Measurements from ENCODE around the gene C19orf85. TPM values are rescaled to one million over a fixed set of nuclear protein-coding genes. Genes with fewer than 3 reads are reported as not detected.
A peak's percentile ranks its signal among the peaks of the same experiment; 100 is the strongest.

The C19orf85 gene
- total and polyA plus RNA-seq, 4 donors = not detected

GRCh38 chr19:55454787-55455243 lies 9.7 kb downstream of the C19orf85 start:
- Histone ChIP-seq H3K9ac (ENCODE audit: low read depth in 1 of 2, low read length in 2 of 2) (no peak overlapping the region), H3K4me3 (ENCODE audit: low read depth in 1 of 3, low read length in 3 of 3) (no peak overlapping the region), H3K27ac (ENCODE audit: low read depth in 1 of 2, low read length in 2 of 2) (no peak overlapping the region), H3K27me3 (ENCODE audit: control insufficient read depth in 4 of 4, insufficient read depth in 4 of 4, low read length in 3 of 4) (no peaks in the 10 kb centered on the region), H3K36me3 (ENCODE audit: control insufficient read depth in 4 of 4, insufficient read depth in 3 of 4, low read depth in 1 of 4, low read length in 3 of 4) (peaks cover 0 to 13% (median 4%) of the 10 kb centered on the region in 4 donors), H3K9me3 (ENCODE audit: control insufficient read depth in 4 of 4, low read length in 3 of 4) (no peaks in the 10 kb centered on the region), H3K4me1 (ENCODE audit: control insufficient read depth in 4 of 4, insufficient read depth in 4 of 4, low read length in 3 of 4) (peaks cover 6 to 8% (median 7%) of the 10 kb centered on the region in 4 donors)
- TF ChIP-seq RXRA (IDR thresholded peaks at IDR 0.05) (no peak), RAD21 (IDR thresholded peaks at IDR 0.05) (no peak), EGR1 (IDR thresholded peaks at IDR 0.05; ENCODE audit: low read depth in 2 of 2) (no peak)
- TF ChIP-seq, protein P1, sequence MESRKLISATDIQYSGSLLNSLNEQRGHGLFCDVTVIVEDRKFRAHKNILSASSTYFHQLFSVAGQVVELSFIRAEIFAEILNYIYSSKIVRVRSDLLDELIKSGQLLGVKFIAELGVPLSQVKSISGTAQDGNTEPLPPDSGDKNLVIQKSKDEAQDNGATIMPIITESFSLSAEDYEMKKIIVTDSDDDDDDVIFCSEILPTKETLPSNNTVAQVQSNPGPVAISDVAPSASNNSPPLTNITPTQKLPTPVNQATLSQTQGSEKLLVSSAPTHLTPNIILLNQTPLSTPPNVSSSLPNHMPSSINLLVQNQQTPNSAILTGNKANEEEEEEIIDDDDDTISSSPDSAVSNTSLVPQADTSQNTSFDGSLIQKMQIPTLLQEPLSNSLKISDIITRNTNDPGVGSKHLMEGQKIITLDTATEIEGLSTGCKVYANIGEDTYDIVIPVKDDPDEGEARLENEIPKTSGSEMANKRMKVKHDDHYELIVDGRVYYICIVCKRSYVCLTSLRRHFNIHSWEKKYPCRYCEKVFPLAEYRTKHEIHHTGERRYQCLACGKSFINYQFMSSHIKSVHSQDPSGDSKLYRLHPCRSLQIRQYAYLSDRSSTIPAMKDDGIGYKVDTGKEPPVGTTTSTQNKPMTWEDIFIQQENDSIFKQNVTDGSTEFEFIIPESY (IDR thresholded peaks at IDR 0.05) = no peak
- TF ChIP-seq, protein P2, sequence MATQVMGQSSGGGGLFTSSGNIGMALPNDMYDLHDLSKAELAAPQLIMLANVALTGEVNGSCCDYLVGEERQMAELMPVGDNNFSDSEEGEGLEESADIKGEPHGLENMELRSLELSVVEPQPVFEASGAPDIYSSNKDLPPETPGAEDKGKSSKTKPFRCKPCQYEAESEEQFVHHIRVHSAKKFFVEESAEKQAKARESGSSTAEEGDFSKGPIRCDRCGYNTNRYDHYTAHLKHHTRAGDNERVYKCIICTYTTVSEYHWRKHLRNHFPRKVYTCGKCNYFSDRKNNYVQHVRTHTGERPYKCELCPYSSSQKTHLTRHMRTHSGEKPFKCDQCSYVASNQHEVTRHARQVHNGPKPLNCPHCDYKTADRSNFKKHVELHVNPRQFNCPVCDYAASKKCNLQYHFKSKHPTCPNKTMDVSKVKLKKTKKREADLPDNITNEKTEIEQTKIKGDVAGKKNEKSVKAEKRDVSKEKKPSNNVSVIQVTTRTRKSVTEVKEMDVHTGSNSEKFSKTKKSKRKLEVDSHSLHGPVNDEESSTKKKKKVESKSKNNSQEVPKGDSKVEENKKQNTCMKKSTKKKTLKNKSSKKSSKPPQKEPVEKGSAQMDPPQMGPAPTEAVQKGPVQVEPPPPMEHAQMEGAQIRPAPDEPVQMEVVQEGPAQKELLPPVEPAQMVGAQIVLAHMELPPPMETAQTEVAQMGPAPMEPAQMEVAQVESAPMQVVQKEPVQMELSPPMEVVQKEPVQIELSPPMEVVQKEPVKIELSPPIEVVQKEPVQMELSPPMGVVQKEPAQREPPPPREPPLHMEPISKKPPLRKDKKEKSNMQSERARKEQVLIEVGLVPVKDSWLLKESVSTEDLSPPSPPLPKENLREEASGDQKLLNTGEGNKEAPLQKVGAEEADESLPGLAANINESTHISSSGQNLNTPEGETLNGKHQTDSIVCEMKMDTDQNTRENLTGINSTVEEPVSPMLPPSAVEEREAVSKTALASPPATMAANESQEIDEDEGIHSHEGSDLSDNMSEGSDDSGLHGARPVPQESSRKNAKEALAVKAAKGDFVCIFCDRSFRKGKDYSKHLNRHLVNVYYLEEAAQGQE (IDR thresholded peaks at IDR 0.05) = no peak
- TF ChIP-seq, protein P3, sequence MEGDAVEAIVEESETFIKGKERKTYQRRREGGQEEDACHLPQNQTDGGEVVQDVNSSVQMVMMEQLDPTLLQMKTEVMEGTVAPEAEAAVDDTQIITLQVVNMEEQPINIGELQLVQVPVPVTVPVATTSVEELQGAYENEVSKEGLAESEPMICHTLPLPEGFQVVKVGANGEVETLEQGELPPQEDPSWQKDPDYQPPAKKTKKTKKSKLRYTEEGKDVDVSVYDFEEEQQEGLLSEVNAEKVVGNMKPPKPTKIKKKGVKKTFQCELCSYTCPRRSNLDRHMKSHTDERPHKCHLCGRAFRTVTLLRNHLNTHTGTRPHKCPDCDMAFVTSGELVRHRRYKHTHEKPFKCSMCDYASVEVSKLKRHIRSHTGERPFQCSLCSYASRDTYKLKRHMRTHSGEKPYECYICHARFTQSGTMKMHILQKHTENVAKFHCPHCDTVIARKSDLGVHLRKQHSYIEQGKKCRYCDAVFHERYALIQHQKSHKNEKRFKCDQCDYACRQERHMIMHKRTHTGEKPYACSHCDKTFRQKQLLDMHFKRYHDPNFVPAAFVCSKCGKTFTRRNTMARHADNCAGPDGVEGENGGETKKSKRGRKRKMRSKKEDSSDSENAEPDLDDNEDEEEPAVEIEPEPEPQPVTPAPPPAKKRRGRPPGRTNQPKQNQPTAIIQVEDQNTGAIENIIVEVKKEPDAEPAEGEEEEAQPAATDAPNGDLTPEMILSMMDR (IDR thresholded peaks at IDR 0.05; ENCODE audit: low read depth, low read length, missing input control) = peak; percentile 37
- DNase-seq (ENCODE audit: low spot score) = peak; percentile 65
- WGBS = 82% methylated on average over 14 of the region's 14 CpGs

GRCh38 chr19:55453511-55454260 lies 10.9 kb downstream of the C19orf85 start:
- WGBS = 89% methylated on average over 12 of the region's 12 CpGs
- H3K4me1 ChIP-seq (ENCODE audit: control insufficient read depth in 4 of 4, insufficient read depth in 4 of 4, low read length in 3 of 4) = peaks cover 0 to 2% (median under 1%) of the 10 kb centered on the region in 4 donors
- H3K9ac ChIP-seq (ENCODE audit: low read depth in 1 of 2, low read length in 2 of 2) = no peak overlapping the region
- no peak for DNase-seq (ENCODE audit: low spot score)
- TF ChIP-seq, protein P3 (IDR thresholded peaks at IDR 0.05; ENCODE audit: low read depth, low read length, missing input control) = no peak
- TF ChIP-seq TAF1 (conservative IDR thresholded peaks at IDR 0.05) = no peak
- no peak for TF ChIP-seq EGR1 (IDR thresholded peaks at IDR 0.05; ENCODE audit: low read depth in 2 of 2)
- no peak for TF ChIP-seq RXRA (IDR thresholded peaks at IDR 0.05)
- no peak for TF ChIP-seq FOXA2 (IDR thresholded peaks at IDR 0.05)
- TF ChIP-seq JUND (IDR thresholded peaks at IDR 0.05) = no peak
- H3K27me3 ChIP-seq (ENCODE audit: control insufficient read depth in 4 of 4, insufficient read depth in 4 of 4, low read length in 3 of 4) = no peaks in the 10 kb centered on the region
- H3K4me3 ChIP-seq (ENCODE audit: low read depth in 1 of 3, low read length in 3 of 3) = no peak overlapping the region
- H3K9me3 ChIP-seq (ENCODE audit: control insufficient read depth in 4 of 4, low read length in 3 of 4) = no peaks in the 10 kb centered on the region
- H3K36me3 ChIP-seq (ENCODE audit: control insufficient read depth in 4 of 4, insufficient read depth in 3 of 4, low read depth in 1 of 4, low read length in 3 of 4) = peaks cover 0 to 13% (median 4%) of the 10 kb centered on the region in 4 donors
- no peak overlapping the region for H3K27ac ChIP-seq (ENCODE audit: low read depth in 1 of 2, low read length in 2 of 2)

All from liver (tissue), 9 donors.